Uterus (tissue), 4 donors: ENCODE results near the gene ST6GALNAC3. TPM values are rescaled to one million over a fixed set of nuclear protein-coding genes. Genes with fewer than 3 reads are reported as not detected.
"Not testable (repeated sequence)": the region's sequence is repeated elsewhere in the genome, so short reads cannot be mapped to it uniquely, and the experiment has no call there.

Experiments
- DNase-seq, 2 donors: peaks; one replicate each; pipeline ENCODE4 v3.0.0-alpha.2; 2019 to 2020
- H3K27ac ChIP-seq, 2 donors: fragments of 200-600 bp; sonication (generic); 1 replicate in 1 of 2; 2 replicates in 1 of 2; pipeline ENCODE4 v1.5.1; 2016 to 2018
- H3K27me3 ChIP-seq, 2 donors: fragments of 200-600 bp; sonication (generic); one replicate each; pipeline ENCODE4 v1.5.1; 2018 to 2019; ENCODE audit warnings: control low read depth in 1 of 2
- H3K36me3 ChIP-seq, 2 donors: fragments of 200-600 bp; sonication (generic); one replicate each; pipeline ENCODE4 v1.5.1; 2019; ENCODE audit warnings: control low read depth in 1 of 2
- H3K4me1 ChIP-seq, 2 donors: fragments of 200-600 bp; sonication (generic); one replicate each; pipeline ENCODE4 v1.5.1; 2018 to 2019; ENCODE audit warnings: control low read depth in 1 of 2
- H3K4me3 ChIP-seq, 2 donors: fragments of 200-600 bp; sonication (generic); 1 replicate in 1 of 2; 2 replicates in 1 of 2; pipeline ENCODE4 v1.5.1; 2018 to 2019; ENCODE audit warnings: mild to moderate bottlenecking in 1 of 2
- H3K9me3 ChIP-seq, 2 donors: fragments of 200-600 bp; sonication (generic); one replicate each; pipeline ENCODE4 v1.5.1; 2019; ENCODE audit warnings: control low read depth in 1 of 2
- POLR2A ChIP-seq, 2 donors: fragments of 450-650 bp; IDR thresholded peaks; one replicate each; pipeline ENCODE4 v1.6.1; 2016; ENCODE audit warnings: antibody characterized with exemption in 2 of 2, mild to moderate bottlenecking in 1 of 2, moderate library complexity in 1 of 2
- intact Hi-C: fragments of 100-400 bp; cut with DNase I; formaldehyde crosslinking; loops from one replicate; pipeline ENCODE4 v1.15.1; 2023; ENCODE audit warnings: low total_unique reads
- total RNA-seq, 4 donors: library from RNA; depleted of rRNA in 3 of 4; stranded (reverse); fragments of >200 nt in 3 of 4; gene quantifications; one replicate each; pipeline versions ENCODE4 v1.1.0 to v1.2.4, GENCODE V29; 2014 to 2023
- TF ChIP-seq, protein P1 (sequence below), 4 experiments: fragments of 200-600 bp in 2 of 4; fragments of 450-650 bp in 2 of 4; sonication (generic) in 2 of 4; IDR thresholded peaks; one replicate each; pipeline ENCODE4 v1.5.1; 2016 to 2019; ENCODE audit warnings: antibody characterized with exemption in 4 of 4, mild to moderate bottlenecking in 2 of 4, moderate library complexity in 1 of 4
- donor health status: DM: yes; HTN: yes; CAD: no.

ST6GALNAC3 gene
- total RNA-seq, 4 donors from 2014 or later: 6.7 to 43.4 (median 21.1) TPM

DNA sequence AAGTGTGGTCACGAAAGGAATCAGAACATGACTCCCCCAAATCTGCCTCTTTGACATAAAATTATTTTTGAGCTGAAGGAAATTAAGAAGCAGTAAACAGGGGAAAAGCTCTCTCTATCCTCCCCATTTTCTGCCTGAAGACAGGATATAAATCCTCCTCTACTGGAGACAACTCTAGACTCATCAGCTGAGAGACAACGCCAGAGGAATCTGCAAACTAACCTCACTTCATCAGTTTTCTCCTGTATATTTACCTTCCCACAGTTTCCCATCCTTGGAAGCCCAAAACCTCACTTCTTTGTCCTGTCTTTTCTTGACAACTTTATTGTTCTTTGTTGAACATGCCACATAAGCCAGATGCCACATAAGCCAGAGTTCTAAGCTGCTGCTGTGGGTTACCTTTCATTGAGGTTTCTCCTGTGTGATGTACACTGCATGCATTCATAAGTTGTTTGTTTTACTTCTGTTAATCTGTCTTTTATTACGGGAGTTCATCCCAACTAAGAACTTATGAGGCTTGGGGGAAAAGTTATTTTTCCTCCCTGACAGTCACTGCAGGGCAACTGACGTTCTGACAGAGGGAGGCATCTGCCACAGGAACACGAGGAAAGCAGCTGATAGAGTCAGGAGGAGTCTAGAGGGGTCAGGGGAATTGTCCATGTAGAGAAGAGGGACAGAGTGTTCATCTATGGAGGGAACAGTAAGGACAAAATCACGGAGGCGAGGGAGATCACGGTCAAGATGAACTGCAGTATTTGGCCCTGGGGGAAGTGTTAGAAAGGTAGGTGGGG is 19.2 kb downstream of the ST6GALNAC3 start:
- no peak for DNase-seq
- intact Hi-C loops: no loop called here
- no peaks in the 10 kb centered on the region for H3K9me3 ChIP-seq
- H3K4me3 ChIP-seq: no peak overlapping the region
- H3K27me3 ChIP-seq: no peaks in the 10 kb centered on the region
- H3K27ac ChIP-seq: peak overlapping the region; percentile 46 to 61
- H3K36me3 ChIP-seq: no peaks in the 10 kb centered on the region
- H3K4me1 ChIP-seq: no peaks in the 10 kb centered on the region
- TF ChIP-seq, protein P1, sequence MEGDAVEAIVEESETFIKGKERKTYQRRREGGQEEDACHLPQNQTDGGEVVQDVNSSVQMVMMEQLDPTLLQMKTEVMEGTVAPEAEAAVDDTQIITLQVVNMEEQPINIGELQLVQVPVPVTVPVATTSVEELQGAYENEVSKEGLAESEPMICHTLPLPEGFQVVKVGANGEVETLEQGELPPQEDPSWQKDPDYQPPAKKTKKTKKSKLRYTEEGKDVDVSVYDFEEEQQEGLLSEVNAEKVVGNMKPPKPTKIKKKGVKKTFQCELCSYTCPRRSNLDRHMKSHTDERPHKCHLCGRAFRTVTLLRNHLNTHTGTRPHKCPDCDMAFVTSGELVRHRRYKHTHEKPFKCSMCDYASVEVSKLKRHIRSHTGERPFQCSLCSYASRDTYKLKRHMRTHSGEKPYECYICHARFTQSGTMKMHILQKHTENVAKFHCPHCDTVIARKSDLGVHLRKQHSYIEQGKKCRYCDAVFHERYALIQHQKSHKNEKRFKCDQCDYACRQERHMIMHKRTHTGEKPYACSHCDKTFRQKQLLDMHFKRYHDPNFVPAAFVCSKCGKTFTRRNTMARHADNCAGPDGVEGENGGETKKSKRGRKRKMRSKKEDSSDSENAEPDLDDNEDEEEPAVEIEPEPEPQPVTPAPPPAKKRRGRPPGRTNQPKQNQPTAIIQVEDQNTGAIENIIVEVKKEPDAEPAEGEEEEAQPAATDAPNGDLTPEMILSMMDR (IDR thresholded peaks at IDR 0.05): no peak
- TF ChIP-seq POLR2A (IDR thresholded peaks at IDR 0.05): no peak

DNA sequence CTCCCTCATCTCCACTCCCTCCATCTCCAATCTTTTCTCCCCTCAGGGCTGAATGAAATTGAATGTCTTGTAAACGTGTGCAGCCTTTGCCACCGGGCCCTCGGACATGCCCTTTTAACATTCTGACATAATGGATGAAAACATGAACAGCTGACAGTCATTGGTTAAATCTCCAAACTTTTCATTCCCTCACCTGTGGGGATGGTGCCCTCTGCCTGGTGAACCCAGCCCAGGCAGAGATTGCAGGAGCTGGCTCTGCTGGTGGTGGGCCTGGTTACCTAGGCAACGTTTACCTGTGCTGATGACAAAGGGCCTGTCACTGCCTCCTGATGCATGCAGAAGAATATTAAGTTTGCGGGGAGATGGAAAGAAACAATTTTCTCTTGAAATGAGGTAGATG is 21.3 kb downstream of the ST6GALNAC3 start:
- Histone ChIP-seq H3K9me3 (no peaks in the 10 kb centered on the region), H3K4me3 (no peak overlapping the region), H3K36me3 (no peaks in the 10 kb centered on the region), H3K27ac (peak overlapping the region in 1 of 2 donors; percentile 66), H3K4me1 (no peaks in the 10 kb centered on the region), H3K27me3 (no peaks in the 10 kb centered on the region)
- TF ChIP-seq, protein P1 (IDR thresholded peaks at IDR 0.05): no peak
- no peak for TF ChIP-seq POLR2A (IDR thresholded peaks at IDR 0.05)
- no peak for DNase-seq
- intact Hi-C loops: no loop called here

GRCh38 chr1:76097064-76097463 is 22.5 kb downstream of the ST6GALNAC3 start:
- H3K36me3 ChIP-seq, H3K27ac ChIP-seq, H3K4me1 ChIP-seq, H3K27me3 ChIP-seq, intact Hi-C loops, H3K4me3 ChIP-seq, DNase-seq, H3K9me3 ChIP-seq: not testable (repeated sequence)

DNA sequence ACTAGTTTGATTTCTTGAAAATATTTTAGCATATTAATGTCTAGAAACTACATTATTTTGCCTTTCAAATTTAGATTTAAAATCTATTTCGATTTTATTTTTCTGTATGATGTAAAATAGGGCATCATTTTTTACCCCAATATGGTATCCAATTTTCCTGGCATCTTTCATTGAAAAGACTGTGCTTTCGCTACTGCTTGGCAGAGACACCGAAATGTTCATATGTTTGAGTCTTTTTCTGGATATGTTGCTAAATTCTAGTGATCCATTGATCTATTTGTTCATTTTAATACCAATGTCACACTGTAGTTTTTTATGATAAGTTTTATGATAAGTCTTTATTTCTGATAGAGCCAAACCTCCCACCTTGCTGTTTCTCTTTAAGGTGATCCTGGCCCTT is 24.3 kb downstream of the ST6GALNAC3 start:
- Histone ChIP-seq H3K9me3 (no peaks in the 10 kb centered on the region), H3K36me3 (no peaks in the 10 kb centered on the region)
- no peak for TF ChIP-seq POLR2A (IDR thresholded peaks at IDR 0.05)
- TF ChIP-seq, protein P1 (IDR thresholded peaks at IDR 0.05): no peak

GRCh38 chr1:76101548-76101947 is 27.0 kb downstream of the ST6GALNAC3 start:
- TF ChIP-seq, protein P1 (IDR thresholded peaks at IDR 0.05): no peak
- no peak for TF ChIP-seq POLR2A (IDR thresholded peaks at IDR 0.05)
- H3K4me3 ChIP-seq: no peak overlapping the region
- intact Hi-C loops: no loop called here
- H3K36me3 ChIP-seq: no peaks in the 10 kb centered on the region
- no peak for DNase-seq
- no peaks in the 10 kb centered on the region for H3K27me3 ChIP-seq
- H3K27ac ChIP-seq: no peak overlapping the region
- no peaks in the 10 kb centered on the region for H3K9me3 ChIP-seq
- no peaks in the 10 kb centered on the region for H3K4me1 ChIP-seq

More for the DNA sequence above, 24.3 kb downstream of the ST6GALNAC3 start:
- H3K4me1 ChIP-seq: no peaks in the 10 kb centered on the region
- no peak overlapping the region for H3K4me3 ChIP-seq
- H3K27me3 ChIP-seq: no peaks in the 10 kb centered on the region
- no peak for DNase-seq
- intact Hi-C loops: no loop called here
- H3K27ac ChIP-seq: no peak overlapping the region
